ENCODE results near the gene CYB5A. TPM values are rescaled to one million over a fixed set of nuclear protein-coding genes. Genes with fewer than 3 reads are reported as not detected.
"Not testable (repeated sequence)": the region's sequence is repeated elsewhere in the genome, so short reads cannot be mapped to it uniquely, and the experiment has no call there.

CYB5A gene
- polyA plus RNA-seq, 3 donors from 2014 or later: 41.3 to 52.4 (median 43.9) TPM

DNA sequence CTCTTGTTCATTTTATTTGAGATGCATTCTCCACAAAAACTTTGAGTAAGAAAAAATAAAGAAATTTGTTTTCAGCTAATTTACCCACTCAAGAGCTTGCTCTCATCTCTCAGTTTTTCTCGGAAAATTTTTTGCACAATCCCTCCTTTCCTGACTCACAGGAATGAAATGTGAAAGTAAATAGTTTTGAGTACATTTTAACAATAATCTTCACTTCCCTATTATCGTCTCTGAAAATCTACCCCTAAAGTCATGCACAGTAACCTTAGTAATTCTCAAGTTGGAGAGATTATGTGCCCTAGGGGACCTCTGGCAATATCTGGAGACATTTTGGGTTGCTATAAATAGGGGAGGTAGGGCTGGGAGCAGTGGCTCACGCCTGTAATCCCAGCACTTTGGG lies 2.6 kb downstream of the CYB5A start:
- no peak for DNase-seq
- Mint-ChIP-seq H3K27me3 (ENCODE audit: low read depth in 3 of 3) (peaks cover 4 to 6% (median 5%) of the 10 kb centered on the region in 3 donors), H3K4me3 (no peak overlapping the region), H3K27ac (no peak overlapping the region), H3K9me3 (no peaks in the 10 kb centered on the region), H3K4me1 (peaks cover 12 to 20% of the 10 kb centered on the region in 2 donors), H3K36me3 (peaks cover 0 to 6% (median 0%) of the 10 kb centered on the region in 3 donors)

DNA sequence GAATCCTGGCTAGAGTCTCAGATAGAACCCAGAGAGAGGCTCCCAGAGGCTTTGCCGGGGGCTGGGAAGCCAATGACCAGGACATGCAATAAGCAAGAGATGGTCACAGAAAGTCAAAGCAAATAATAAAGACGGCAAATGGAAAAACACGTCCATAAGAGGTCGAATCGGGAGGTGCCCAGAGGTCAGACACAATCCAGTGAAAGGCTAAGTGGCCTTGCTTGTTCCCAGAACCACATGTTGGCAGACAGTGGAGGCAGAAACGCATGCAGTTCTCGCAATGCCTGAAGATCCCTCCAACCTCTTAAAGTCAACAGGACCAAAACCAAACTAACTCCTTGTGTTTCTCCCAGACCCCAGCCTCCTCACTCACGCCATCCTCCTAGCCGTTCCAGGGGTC lies 3.0 kb downstream of the CYB5A start:
- Mint-ChIP-seq H3K27ac (no peak overlapping the region), H3K4me1 (peaks cover 12 to 20% of the 10 kb centered on the region in 2 donors), H3K4me3 (no peak overlapping the region), H3K27me3 (ENCODE audit: low read depth in 3 of 3) (peaks cover 4 to 6% (median 5%) of the 10 kb centered on the region in 3 donors), H3K36me3 (peaks cover 0 to 6% (median 0%) of the 10 kb centered on the region in 3 donors), H3K9me3 (no peaks in the 10 kb centered on the region)
- no peak for DNase-seq

DNA sequence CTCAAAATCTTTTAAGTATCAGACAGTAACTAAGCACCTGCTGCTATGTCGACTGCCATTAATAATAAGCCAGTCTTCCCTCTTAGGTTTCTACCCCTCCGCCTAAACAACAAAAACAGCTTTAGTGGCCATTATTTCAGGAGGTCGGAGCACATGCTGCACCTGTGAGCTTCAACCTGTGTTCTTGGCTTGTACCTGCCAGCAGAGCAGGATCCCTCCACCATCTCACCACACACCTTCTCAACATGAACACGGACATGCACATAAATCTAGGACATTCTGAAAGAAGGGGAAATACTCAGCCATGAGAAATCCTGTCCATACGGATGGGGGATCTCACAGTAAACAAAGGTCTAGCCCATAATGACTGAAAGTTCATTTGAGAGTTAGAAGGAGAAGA lies 3.7 kb downstream of the CYB5A start:
- Mint-ChIP-seq H3K4me1 (peaks cover 14 to 21% of the 10 kb centered on the region in 2 donors), H3K36me3 (peaks cover 0 to 6% (median 0%) of the 10 kb centered on the region in 3 donors), H3K27me3 (ENCODE audit: low read depth in 3 of 3) (peaks cover 4 to 6% (median 5%) of the 10 kb centered on the region in 3 donors), H3K9me3 (no peaks in the 10 kb centered on the region), H3K4me3 (no peak overlapping the region), H3K27ac (no peak overlapping the region)
- no peak for DNase-seq

DNA sequence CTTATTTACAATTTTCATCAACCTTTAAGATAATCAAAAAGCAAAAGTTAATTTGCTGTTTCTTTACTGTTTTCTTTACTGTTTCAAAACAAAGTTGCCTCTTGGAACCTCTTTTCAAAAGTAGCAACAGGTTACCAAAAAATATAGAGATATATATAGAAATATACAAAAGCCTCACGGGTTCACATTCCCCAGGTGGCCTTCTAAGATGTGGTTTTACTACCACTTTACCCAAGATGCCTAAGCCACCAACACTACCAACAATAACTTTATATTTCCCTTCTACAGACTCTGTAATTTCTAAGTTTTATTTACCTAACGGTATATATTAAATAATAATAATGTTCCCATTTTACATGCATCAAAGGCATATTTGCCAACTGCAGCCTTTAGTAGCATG lies 4.9 kb downstream of the CYB5A start:
- no peak overlapping the region for H3K27ac Mint-ChIP-seq
- peaks cover 0 to 6% (median 0%) of the 10 kb centered on the region in 3 donors for H3K36me3 Mint-ChIP-seq
- H3K4me3 Mint-ChIP-seq: no peak overlapping the region
- H3K27me3 Mint-ChIP-seq (ENCODE audit: low read depth in 3 of 3): peaks cover 2 to 6% (median 3%) of the 10 kb centered on the region in 3 donors
- no peak for DNase-seq
- no peaks in the 10 kb centered on the region for H3K9me3 Mint-ChIP-seq
- H3K4me1 Mint-ChIP-seq: peaks cover 16 to 20% of the 10 kb centered on the region in 2 donors

DNA sequence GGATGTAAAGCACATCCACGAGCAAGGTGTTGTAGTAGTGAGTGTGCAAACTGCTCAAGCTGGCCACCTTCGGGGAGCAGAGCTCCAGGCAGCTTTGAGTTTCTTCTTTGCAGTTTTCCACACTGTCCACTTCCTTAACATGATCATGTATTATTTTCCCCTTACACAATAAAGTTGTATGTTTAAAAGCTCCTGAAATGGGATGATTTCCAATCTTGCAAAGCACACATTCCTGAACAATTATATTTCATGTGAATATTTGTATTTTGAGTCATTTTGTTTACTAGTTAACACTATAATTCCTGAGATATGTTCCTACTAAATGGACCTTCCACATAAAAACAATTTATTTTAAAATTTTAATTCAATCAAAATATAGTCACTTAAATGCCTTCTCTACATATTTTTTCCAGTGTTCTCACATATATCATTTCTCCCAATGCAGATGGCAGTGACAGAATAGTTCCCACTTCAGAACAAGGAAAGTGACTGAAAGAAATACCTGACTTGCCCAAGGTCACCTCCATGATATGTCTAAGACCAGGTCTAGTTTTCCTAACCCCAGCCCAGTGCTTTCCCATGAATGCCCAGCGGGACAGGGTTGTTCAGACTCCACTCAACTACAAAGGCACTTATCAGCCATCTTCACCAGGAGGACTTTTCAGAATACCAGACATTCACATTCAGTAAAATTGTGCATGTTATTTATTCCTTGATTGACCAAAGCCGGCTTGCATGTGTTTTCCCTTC lies 5.5 kb downstream of the CYB5A start:
- Mint-ChIP-seq H3K36me3 (peaks cover 0 to 6% (median 0%) of the 10 kb centered on the region in 3 donors), H3K27me3 (ENCODE audit: low read depth in 3 of 3) (peaks cover 0 to 3% (median 0%) of the 10 kb centered on the region in 3 donors), H3K9me3 (no peaks in the 10 kb centered on the region), H3K4me3 (no peak overlapping the region), H3K4me1 (peaks cover 16 to 17% of the 10 kb centered on the region in 2 donors), H3K27ac (no peak overlapping the region)
- no peak for DNase-seq

DNA sequence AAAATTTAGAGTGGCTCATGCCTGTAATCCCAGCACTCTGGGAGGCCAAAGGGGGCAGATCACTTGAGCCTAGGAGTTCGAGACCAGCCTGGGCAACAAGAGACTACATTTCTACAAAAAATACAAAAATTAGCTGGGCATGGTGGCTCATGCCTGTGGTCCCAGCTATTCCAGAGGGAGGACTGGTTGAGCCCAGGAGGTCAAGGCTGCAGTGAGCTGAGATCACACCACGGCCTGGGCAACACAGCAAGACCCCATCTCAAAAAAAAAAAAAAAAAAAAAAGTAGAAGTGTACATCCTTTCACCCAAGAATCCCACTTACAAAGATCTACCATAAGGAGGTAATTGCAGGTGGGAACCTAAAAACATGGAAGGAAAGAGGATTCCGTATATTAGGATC lies 6.2 kb downstream of the CYB5A start:
- H3K27me3 Mint-ChIP-seq (ENCODE audit: low read depth in 3 of 3); DNase-seq; H3K9me3 Mint-ChIP-seq: not testable (repeated sequence)

DNA sequence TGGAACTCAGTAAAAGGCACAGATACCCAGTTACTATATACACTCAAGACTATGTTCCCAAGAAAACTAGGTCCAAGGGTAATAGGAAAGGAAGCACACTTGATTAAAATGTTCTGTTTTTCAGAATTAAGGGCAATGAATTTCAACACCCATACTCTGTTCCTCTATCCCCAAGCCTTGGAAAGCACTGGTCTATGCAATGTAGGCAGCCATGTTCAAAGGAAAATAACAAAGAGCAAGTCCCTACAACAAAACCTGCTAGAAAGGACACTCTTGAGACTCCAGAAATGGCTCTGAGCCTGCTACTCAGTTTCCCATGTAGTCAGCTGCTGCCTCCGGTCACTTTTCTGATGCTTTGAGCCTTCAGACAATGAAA lies 6.8 kb downstream of the CYB5A start:
- no peaks in the 10 kb centered on the region for H3K9me3 Mint-ChIP-seq
- no peak for DNase-seq
- H3K27me3 Mint-ChIP-seq (ENCODE audit: low read depth in 3 of 3): peaks cover 0 to 3% (median 2%) of the 10 kb centered on the region in 3 donors
- peaks cover 16 to 21% of the 10 kb centered on the region in 2 donors for H3K4me1 Mint-ChIP-seq
- no peak overlapping the region for H3K27ac Mint-ChIP-seq
- H3K36me3 Mint-ChIP-seq: peaks cover 0 to 6% (median 0%) of the 10 kb centered on the region in 3 donors
- H3K4me3 Mint-ChIP-seq: no peak overlapping the region

More for the DNA sequence above, 6.2 kb downstream of the CYB5A start:
- peaks cover 19 to 21% of the 10 kb centered on the region in 2 donors for H3K4me1 Mint-ChIP-seq
- not testable (repeated sequence) for H3K27ac Mint-ChIP-seq, H3K4me3 Mint-ChIP-seq, H3K36me3 Mint-ChIP-seq

DNA sequence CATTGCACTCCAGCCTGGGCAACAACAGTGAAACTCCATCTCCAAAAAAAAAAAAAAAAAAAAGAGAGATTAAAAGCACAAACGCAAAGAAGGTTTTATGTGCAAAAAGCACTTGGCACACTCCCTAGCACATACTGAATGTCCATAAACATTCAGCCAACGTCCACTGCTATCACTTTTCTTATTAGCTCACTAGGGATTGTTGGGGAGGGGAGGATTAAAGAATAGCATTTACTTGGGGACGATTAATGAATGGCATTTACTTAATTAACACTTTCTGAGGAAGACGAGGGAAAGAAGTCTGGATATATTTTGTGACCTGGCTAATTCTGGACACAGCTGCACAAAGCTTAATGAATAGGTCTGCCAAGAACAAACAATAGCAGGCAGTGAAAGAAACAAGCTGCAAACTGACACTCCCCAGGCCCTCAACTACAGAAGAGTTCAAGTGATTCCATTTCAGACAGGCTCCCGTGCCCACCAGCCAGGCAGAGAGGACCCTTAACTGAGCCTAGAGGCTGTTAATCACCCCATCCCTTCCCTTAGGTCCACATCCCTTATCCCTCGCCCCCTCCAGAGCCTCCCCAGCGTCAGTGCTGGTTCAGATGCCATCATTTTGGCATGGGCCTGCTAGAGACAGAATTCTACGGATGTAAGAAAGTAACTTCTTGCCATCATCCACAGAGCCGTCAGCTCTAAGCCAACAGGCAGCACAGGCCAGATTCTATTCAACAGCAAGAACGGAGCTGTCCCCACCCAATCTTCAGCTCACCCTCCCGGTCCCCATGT lies 7.4 kb downstream of the CYB5A start:
- no peak overlapping the region for H3K27ac Mint-ChIP-seq
- H3K4me1 Mint-ChIP-seq: peaks cover 16 to 21% of the 10 kb centered on the region in 2 donors
- H3K4me3 Mint-ChIP-seq: no peak overlapping the region

DNA sequence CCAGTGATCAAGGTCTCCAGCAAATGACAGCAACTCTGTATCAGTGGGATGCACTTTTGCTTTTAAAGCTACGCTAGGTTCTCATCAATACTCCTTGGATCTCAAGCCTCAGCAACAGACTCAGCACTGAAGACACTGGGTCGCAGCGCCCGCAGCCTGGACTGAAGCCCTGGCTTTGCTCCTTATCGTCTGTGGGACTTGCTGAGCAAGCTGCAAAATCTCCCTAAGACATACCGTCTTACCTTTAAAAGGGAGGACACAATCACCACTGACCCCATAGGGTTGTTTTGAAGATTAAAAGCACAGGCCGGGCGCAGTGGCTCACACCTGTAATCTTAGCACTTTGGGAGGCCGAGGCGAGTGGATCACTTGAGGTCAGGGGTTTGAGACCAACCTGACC lies 8.1 kb downstream of the CYB5A start:
- Mint-ChIP-seq H3K9me3 (no peaks in the 10 kb centered on the region), H3K27ac (no peak overlapping the region), H3K4me1 (peaks cover 16 to 21% of the 10 kb centered on the region in 2 donors)

More for the DNA sequence above, 7.4 kb downstream of the CYB5A start:
- peaks cover 0 to 6% (median 0%) of the 10 kb centered on the region in 3 donors for H3K36me3 Mint-ChIP-seq
- DNase-seq: no peak
- H3K27me3 Mint-ChIP-seq (ENCODE audit: low read depth in 3 of 3): peaks cover 0 to 3% (median 2%) of the 10 kb centered on the region in 3 donors
- H3K9me3 Mint-ChIP-seq: no peaks in the 10 kb centered on the region

DNA sequence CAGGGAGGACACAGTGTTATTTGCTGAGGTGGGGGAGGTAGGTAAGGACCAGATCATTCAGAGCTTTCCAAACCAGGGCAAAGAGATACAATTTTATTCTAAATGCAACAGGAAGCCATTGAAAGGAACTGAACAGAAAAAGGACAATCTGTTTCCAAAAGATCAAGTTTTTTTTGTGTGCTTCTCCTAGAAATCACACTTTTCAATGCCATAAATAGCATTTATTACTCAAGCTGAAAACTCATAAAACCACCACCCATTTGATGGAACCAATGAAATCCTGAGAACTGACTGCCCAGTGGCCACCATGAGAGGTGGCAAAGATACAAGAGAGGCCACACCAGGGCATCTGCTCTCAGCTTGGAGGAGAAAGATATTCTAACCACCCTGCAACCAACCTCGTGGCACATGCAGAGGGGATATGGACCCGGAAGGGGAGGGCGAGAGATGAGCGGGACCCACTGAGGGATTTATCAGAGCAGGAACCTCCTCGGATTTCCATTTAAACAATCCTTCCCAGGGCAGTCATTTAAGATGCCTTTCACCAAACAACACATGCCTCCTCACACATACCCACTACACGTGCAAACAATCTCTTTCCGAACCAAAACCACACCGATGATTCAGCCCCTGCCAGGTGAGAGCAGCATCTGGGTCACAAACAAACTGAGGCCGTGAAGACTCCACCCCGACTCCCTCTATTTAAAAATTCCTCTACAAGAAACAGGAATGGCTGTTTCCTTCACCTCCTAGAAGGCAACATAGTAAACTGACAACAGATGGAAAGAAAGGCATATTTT lies 8.8 kb downstream of the CYB5A start:
- H3K4me1 Mint-ChIP-seq: peaks cover 16 to 21% of the 10 kb centered on the region in 2 donors
- peaks cover 0 to 3% (median 2%) of the 10 kb centered on the region in 3 donors for H3K27me3 Mint-ChIP-seq (ENCODE audit: low read depth in 3 of 3)
- no peak overlapping the region for H3K4me3 Mint-ChIP-seq
- no peaks in the 10 kb centered on the region for H3K9me3 Mint-ChIP-seq
- H3K36me3 Mint-ChIP-seq: no peaks in the 10 kb centered on the region
- peak overlapping the region in 2 of 6 donors; percentile 25 to 46 for H3K27ac Mint-ChIP-seq
- DNase-seq: no peak

More for the DNA sequence above, 8.1 kb downstream of the CYB5A start:
- Mint-ChIP-seq H3K27me3 (ENCODE audit: low read depth in 3 of 3) (peaks cover 0 to 3% (median 2%) of the 10 kb centered on the region in 3 donors), H3K4me3 (no peak overlapping the region), H3K36me3 (peaks cover 0 to 5% (median 0%) of the 10 kb centered on the region in 3 donors)
- no peak for DNase-seq

DNA sequence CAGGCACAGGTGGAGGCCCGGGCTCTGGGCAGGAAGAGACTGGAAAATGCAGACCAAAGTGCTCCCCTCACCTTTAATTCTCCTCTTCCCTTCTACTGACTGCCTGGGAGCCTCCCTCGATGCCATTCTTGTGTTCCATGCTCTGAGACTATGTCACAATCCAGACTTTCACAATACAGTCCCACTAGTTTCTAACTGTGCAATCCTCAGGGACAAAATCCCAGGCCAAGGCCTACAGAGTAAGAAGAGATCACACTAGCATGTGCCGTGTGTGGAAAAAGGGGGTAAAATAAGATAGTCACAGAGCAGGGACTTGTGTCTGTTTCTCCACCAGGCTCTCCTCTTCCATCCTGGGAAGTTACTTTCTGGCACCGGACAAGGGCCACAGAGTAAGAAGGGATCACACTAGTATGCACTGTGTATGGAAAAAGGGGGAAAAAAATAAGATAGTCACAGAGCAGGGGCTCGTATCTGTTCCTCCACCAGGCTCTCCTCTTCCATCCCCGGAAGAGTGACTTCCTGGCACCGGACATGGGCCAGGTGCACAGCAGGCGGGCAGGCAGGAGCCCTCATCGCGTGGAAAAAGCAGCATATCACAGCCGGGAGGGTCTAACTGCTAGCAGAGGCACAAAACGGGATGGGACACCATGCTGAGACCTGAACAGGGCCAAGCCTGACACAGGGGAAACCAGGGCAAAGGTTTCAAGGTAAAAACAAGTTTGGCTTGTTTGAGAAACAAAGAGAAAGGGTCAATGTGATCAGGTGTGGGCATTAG lies 9.6 kb downstream of the CYB5A start:
- no peaks in the 10 kb centered on the region for H3K9me3 Mint-ChIP-seq
- peaks cover 0 to 3% (median 2%) of the 10 kb centered on the region in 3 donors for H3K27me3 Mint-ChIP-seq (ENCODE audit: low read depth in 3 of 3)
- no peak for DNase-seq
- H3K27ac Mint-ChIP-seq: peak overlapping the region in 2 of 6 donors; percentile 15 to 46
- peaks cover 16 to 21% of the 10 kb centered on the region in 2 donors for H3K4me1 Mint-ChIP-seq
- H3K4me3 Mint-ChIP-seq: no peak overlapping the region
- peaks cover 0 to 4% (median 0%) of the 10 kb centered on the region in 3 donors for H3K36me3 Mint-ChIP-seq

DNA sequence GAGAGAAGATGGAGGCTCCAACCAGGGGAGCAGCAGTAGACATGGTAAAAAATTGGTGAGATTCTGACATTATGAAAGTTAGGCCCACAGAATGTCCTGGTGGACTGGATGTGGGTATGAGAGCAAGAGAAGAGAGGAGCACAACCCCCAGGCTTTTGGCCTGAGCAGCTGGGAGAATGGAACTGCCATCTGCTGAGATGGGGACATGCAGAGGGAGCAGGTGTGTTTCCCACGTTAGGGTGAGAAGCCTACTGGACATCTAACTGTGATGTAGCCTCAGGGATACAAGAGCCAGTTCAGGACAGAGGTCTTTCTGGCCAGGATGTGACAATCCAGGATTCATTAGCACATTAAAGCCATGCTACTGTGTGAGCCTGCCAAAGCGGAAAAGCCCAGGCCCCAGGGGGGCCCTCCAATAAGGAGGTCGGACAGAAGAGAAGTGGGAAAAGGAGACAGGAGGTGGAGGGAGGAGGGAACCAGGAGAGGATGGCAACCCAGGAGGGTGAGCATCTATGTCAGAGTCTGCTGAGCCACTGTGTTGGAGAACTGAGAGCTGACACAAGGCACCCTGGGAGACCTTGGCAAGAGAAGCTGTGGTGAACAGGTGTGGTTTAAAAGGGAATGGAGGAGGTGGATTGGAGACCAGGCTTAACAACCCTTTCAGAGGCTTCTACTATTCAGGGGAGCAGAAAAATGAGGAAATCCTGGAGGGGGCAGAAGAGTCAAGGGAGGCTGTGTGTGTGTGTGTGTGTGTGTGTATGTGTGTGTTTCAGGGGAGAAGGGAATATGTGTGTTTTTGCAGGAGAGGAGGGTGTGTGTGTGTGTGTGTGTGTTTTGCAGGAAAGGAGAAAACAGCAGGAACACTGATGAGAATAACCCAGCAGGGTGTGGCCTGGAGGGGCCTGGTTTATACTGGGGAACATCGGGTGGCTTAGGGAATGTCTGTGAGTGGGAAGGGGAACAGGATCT lies 10.5 kb downstream of the CYB5A start:
- peak overlapping the region in 3 of 6 donors; percentile 8 to 35 (median 15) for H3K27ac Mint-ChIP-seq
- peaks cover 0 to 3% (median 2%) of the 10 kb centered on the region in 3 donors for H3K27me3 Mint-ChIP-seq (ENCODE audit: low read depth in 3 of 3)
- H3K4me3 Mint-ChIP-seq: no peak overlapping the region
- no peak for DNase-seq
- H3K36me3 Mint-ChIP-seq: peaks cover 0 to 9% (median 0%) of the 10 kb centered on the region in 3 donors
- no peaks in the 10 kb centered on the region for H3K9me3 Mint-ChIP-seq
- H3K4me1 Mint-ChIP-seq: peaks cover 16 to 21% of the 10 kb centered on the region in 2 donors

All from immature natural killer cell (primary cell).